ENCODE results near the gene POLD3.

DNA sequence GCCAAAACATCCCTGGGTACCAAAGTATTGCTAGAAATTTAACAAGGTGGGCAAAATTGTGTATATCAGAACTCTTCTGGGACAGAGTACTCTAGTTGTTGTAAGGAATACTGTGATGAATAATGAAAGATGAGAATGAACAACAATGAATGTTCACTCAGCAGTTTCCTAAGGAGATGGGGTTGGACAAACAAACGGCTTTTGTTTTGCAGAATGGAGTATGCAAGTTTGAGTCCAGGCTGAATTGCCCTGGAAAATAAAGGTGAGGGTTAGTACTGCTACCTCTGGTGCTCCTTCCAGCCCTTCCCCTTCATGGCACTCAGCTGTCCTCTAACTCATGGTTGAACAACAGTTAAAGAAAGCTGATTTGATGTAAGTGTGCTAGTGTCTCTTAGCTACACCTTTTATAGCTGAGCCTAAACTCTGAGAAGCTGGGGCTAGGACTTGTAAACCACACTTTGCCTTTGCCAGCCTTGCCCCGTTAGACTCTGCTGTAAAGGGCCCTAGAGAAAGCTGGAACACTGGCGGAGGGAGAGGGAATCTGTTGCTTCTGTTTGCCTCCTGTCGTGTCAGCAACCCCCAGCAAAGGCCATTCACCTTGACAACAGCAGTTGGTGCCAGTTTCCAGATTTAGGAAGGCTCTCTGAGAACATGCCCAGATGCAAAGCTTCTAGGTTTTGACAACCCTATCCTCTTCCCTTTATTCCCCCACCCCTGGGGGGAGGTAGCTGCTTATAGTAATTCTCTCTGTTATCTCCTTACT, 41.2 kb upstream of the POLD3 start:
- TF ChIP-seq, protein P1, sequence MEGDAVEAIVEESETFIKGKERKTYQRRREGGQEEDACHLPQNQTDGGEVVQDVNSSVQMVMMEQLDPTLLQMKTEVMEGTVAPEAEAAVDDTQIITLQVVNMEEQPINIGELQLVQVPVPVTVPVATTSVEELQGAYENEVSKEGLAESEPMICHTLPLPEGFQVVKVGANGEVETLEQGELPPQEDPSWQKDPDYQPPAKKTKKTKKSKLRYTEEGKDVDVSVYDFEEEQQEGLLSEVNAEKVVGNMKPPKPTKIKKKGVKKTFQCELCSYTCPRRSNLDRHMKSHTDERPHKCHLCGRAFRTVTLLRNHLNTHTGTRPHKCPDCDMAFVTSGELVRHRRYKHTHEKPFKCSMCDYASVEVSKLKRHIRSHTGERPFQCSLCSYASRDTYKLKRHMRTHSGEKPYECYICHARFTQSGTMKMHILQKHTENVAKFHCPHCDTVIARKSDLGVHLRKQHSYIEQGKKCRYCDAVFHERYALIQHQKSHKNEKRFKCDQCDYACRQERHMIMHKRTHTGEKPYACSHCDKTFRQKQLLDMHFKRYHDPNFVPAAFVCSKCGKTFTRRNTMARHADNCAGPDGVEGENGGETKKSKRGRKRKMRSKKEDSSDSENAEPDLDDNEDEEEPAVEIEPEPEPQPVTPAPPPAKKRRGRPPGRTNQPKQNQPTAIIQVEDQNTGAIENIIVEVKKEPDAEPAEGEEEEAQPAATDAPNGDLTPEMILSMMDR (conservative IDR thresholded peaks at IDR 0.05; ENCODE audit: low read depth, low read length): no peak
- TF ChIP-seq EZH2phosphoT487 (IDR thresholded peaks at IDR 0.05; ENCODE audit: borderline replicate concordance, low read length): no peak
- no peak for TF ChIP-seq EZH2 (IDR thresholded peaks at IDR 0.05; ENCODE audit: low read length, unreplicated experiment)

Data from PC-3 (cell line).